PC-3 (cell line): Measurements from ENCODE around the gene UGT1A9. TPM values are rescaled to one million over a fixed set of nuclear protein-coding genes. Genes with fewer than 3 reads are reported as not detected.

Experiments used
- ATAC-seq: fragments of 200-7000 bp; cut with Tn5 transposase; 2 replicates; pipeline ENCODE4 v1.9.1; 2020; ENCODE audit warnings: mild to moderate bottlenecking, moderate library complexity
- BruUV-seq: library from RNA; stranded (reverse); fragments of 400-500 nt; replicated peaks from 2 replicates; lab custom pipeline; 2021; lab: Mats Ljungman, UMichigan
- CTCF ChIA-PET: fragments of 300-600 bp; sonication (Branson Sonifier 250); formaldehyde crosslinking; loops from one replicate; lab custom pipeline; 2022; ENCODE audit warnings: antibody characterized with exemption; lab: Charles Lee
- POLR2A ChIA-PET: fragments of 300-600 bp; sonication (Branson Sonifier 250); formaldehyde crosslinking; loops from one replicate; lab custom pipeline; 2022; ENCODE audit warnings: antibody characterized with exemption; ENCODE audit not compliant: unreplicated experiment; lab: Charles Lee
- DNase-seq: peaks from one replicate; pipeline ENCODE4 v3.0.0-alpha.2; 2015
- H2AFZ ChIP-seq: fragments of 300-600 bp; sonication (generic); 2 replicates; pipeline ENCODE4 v1.6.0; 2016; ENCODE audit warnings: antibody characterized with exemption, low read length
- H3F3A ChIP-seq: fragments of 300-600 bp; sonication (generic); one replicate; pipeline ENCODE4 v1.6.0; 2017; ENCODE audit warnings: antibody characterized with exemption, low read length, control low read depth, mild to moderate bottlenecking; ENCODE audit not compliant: unreplicated experiment
- H3K27ac ChIP-seq: fragments of 300-600 bp; sonication (generic); 2 replicates; pipeline ENCODE4 v1.5.1; 2016; ENCODE audit warnings: mild to moderate bottlenecking, low read length
- H3K27me3 ChIP-seq: fragments of 300-600 bp; sonication (generic); 2 replicates; pipeline ENCODE4 v1.6.1; 2016; ENCODE audit warnings: low read length, mixed read lengths
- H3K36me3 ChIP-seq: fragments of 300-600 bp; sonication (generic); 2 replicates; pipeline ENCODE4 v1.6.1; 2016; ENCODE audit warnings: low read depth, mixed run types, low read length, mixed read lengths
- H3K4me1 ChIP-seq: fragments of 300-600 bp; sonication (generic); 2 replicates; pipeline ENCODE4 v1.5.1; 2016; ENCODE audit warnings: low read length; ENCODE audit not compliant: insufficient read depth
- H3K4me2 ChIP-seq: fragments of 300-600 bp; sonication (generic); 2 replicates; pipeline ENCODE4 v1.6.0; 2016; ENCODE audit warnings: low read length
- H3K4me3 ChIP-seq: fragments of 300-600 bp; sonication (generic); 2 replicates; pipeline ENCODE4 v1.5.1; 2016; ENCODE audit warnings: mild to moderate bottlenecking, low read length, mixed read lengths
- H3K79me2 ChIP-seq: fragments of 300-600 bp; sonication (generic); 2 replicates; pipeline ENCODE4 v1.6.1; 2017; ENCODE audit warnings: low read length, mixed read lengths
- H3K9ac ChIP-seq: fragments of 300-600 bp; sonication (generic); 2 replicates; pipeline ENCODE4 v1.6.0; 2016; ENCODE audit warnings: mild to moderate bottlenecking, low read length
- H3K9me2 ChIP-seq: fragments of 300-600 bp; sonication (generic); replicated peaks from 2 replicates; pipeline ENCODE4 v1.6.1; 2016; ENCODE audit warnings: mixed run types, low read length, mixed read lengths
- H3K9me3 ChIP-seq: fragments of 300-600 bp; sonication (generic); 2 replicates; pipeline ENCODE4 v1.6.1; 2016; ENCODE audit warnings: low read length, mixed read lengths
- H4K20me1 ChIP-seq: fragments of 300-600 bp; sonication (generic); 2 replicates; pipeline ENCODE4 v1.6.1; 2016; ENCODE audit warnings: low read length, mixed read lengths
- CTCF ChIP-seq: fragments of 300-600 bp; sonication (generic); conservative IDR thresholded peaks from 2 replicates; pipeline ENCODE4 v1.5.1; 2017; ENCODE audit warnings: antibody characterized with exemption, low read depth, mild to moderate bottlenecking, low read length
- EZH2 ChIP-seq: fragments of 300-600 bp; sonication (generic); IDR thresholded peaks from one replicate; pipeline ENCODE4 v1.6.1; 2017; ENCODE audit warnings: antibody characterized with exemption, mild to moderate bottlenecking, low read length; ENCODE audit not compliant: unreplicated experiment
- EZH2phosphoT487 ChIP-seq: fragments of 300-600 bp; sonication (generic); IDR thresholded peaks from 2 replicates; pipeline ENCODE4 v1.6.1; 2018; ENCODE audit warnings: mild to moderate bottlenecking, antibody characterized with exemption, low read length, borderline replicate concordance
- intact Hi-C: fragments of 100-400 bp; cut with micrococcal nuclease; formaldehyde crosslinking; loops from 2 replicates; pipeline ENCODE4 v1.9.0; 2023
- total RNA-seq: library from RNA; depleted of rRNA; stranded (reverse); fragments of >200 nt; gene quantifications from 2 replicates; pipeline ENCODE4 v1.2.3, GENCODE V29; 2014

The UGT1A9 gene
- total RNA-seq, 1 experiment from 2014 or later: not detected

DNA sequence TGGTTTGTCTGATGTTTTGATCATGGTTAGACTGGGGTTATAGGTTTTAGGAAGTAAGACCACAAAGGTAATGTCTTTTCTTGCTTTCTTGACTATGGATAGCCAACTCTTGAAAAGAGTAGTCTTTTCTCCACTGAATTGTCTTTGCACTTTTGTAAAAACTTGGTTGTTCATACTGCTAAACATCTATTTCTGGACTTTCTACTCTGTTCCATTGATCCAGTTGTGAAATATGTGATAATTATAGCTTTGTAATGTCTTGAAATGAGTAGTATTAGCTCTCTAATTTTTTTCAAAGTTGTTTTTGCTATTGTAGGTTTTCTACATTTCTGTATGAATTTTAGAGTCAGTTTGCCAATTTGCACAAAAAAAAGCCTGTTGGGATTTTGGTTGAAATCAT is 13.1 kb upstream of the UGT1A9 start:
- Histone ChIP-seq H3K79me2 (no peaks in the 10 kb centered on the region), H3K4me3 (no peak overlapping the region), H3K4me2 (no peak overlapping the region), H3K4me1 (no peaks in the 10 kb centered on the region), H3K9ac (no peak overlapping the region), H4K20me1 (no peaks in the 10 kb centered on the region), H2AFZ (no peak overlapping the region), H3K36me3 (no peaks in the 10 kb centered on the region), H3K9me2 (no peaks in the 10 kb centered on the region), H3F3A (no peaks in the 10 kb centered on the region), H3K9me3 (no peaks in the 10 kb centered on the region), H3K27ac (no peak overlapping the region), H3K27me3 (no peaks in the 10 kb centered on the region)
- POLR2A ChIA-PET: no interaction called here
- BruUV-seq: no TSS peak
- intact Hi-C loops: no loop called here
- TF ChIP-seq CTCF: no peak
- no peak for TF ChIP-seq EZH2phosphoT487
- no peak for TF ChIP-seq EZH2
- no peak for DNase-seq
- no peak for ATAC-seq
- CTCF ChIA-PET: no interaction called here

GRCh38 chr2:233663911-233664310 is 7.8 kb upstream of the UGT1A9 start:
- Histone ChIP-seq H3K4me2 (no peak overlapping the region), H3K27ac (no peak overlapping the region), H4K20me1 (no peaks in the 10 kb centered on the region), H3K36me3 (no peaks in the 10 kb centered on the region), H3K27me3 (no peaks in the 10 kb centered on the region), H2AFZ (no peak overlapping the region), H3K4me1 (no peaks in the 10 kb centered on the region), H3K9me3 (no peaks in the 10 kb centered on the region), H3K4me3 (no peak overlapping the region), H3F3A (no peaks in the 10 kb centered on the region), H3K79me2 (no peaks in the 10 kb centered on the region), H3K9me2 (no peaks in the 10 kb centered on the region), H3K9ac (no peak overlapping the region)
- DNase-seq: no peak
- intact Hi-C loops: no loop called here
- CTCF ChIA-PET: no interaction called here
- POLR2A ChIA-PET: no interaction called here
- no peak for ATAC-seq
- TF ChIP-seq EZH2 (no peak), CTCF (no peak), EZH2phosphoT487 (no peak)
- no TSS peak for BruUV-seq

- ATAC-seq (no peak), DNase-seq (no peak)
- no peaks in the 10 kb centered on the region for H3K27me3 ChIP-seq
- no TSS peak for BruUV-seq
- no peak overlapping the region for H3K4me2 ChIP-seq
- H4K20me1 ChIP-seq: no peaks in the 10 kb centered on the region
- H3K4me1 ChIP-seq: no peaks in the 10 kb centered on the region
- no peaks in the 10 kb centered on the region for H3K9me3 ChIP-seq
- H3K36me3 ChIP-seq: no peaks in the 10 kb centered on the region
- POLR2A ChIA-PET: no interaction called here
- CTCF ChIA-PET: no interaction called here
- no peak overlapping the region for H3K9ac ChIP-seq
- H2AFZ ChIP-seq: no peak overlapping the region
- H3K79me2 ChIP-seq: no peaks in the 10 kb centered on the region
- intact Hi-C loops: no loop called here
- H3K4me3 ChIP-seq: no peak overlapping the region
- no peaks in the 10 kb centered on the region for H3K9me2 ChIP-seq
- H3K27ac ChIP-seq: no peak overlapping the region
- TF ChIP-seq EZH2: no peak
- no peak for TF ChIP-seq EZH2phosphoT487
- TF ChIP-seq CTCF: no peak
- H3F3A ChIP-seq: no peaks in the 10 kb centered on the region
Measured at GRCh38 chr2:233668605-233669260, 3.0 kb upstream of the UGT1A9 start.
